Pancreas (tissue), 10 donors: ENCODE results near the gene EML6. TPM values are rescaled to one million over a fixed set of nuclear protein-coding genes. Genes with fewer than 3 reads are reported as not detected.

ENCODE experiments used
- ATAC-seq, 4 donors: fragments of 200-7000 bp; cut with Tn5 transposase; one replicate each; pipeline versions ENCODE4 v1.8.0 to v1.9.1; 2020; ENCODE audit warnings: mild to moderate bottlenecking in 4 of 4, moderate library complexity in 4 of 4
- DNase-seq, 6 donors: peaks; one replicate each; pipeline ENCODE4 v3.0.0-alpha.2; 2020
- FAIRE-seq: peaks from 2 replicates; lab custom pipeline; 2012; peaks lifted over from hg19 to GRCh38; lab: Jason Lieb, UNC
- H3K27ac ChIP-seq, 4 donors: fragments of 200-600 bp; sonication (generic); 1 replicate in 3 of 4; 2 replicates in 1 of 4; pipeline versions ENCODE4 v1.5.0 to v1.8.0; 2020
- H3K27me3 ChIP-seq, 4 donors: fragments of 200-600 bp; one replicate each; pipeline ENCODE4 v1.8.0; 2021
- H3K36me3 ChIP-seq, 3 donors: fragments of 200-600 bp; sonication (generic) in 1 of 3; one replicate each; pipeline versions ENCODE4 v1.5.0 to v1.8.0; 2020 to 2021
- H3K4me1 ChIP-seq, 3 donors: fragments of 200-600 bp; one replicate each; pipeline ENCODE4 v1.8.0; 2021
- H3K4me3 ChIP-seq, 4 donors: fragments of 200-600 bp; sonication (generic) in 2 of 4; one replicate each; pipeline versions ENCODE4 v1.5.0 to v1.8.0; 2020 to 2021
- H3K9me3 ChIP-seq, 4 donors: fragments of 200-600 bp; one replicate each; pipeline ENCODE4 v1.8.0; 2021
- CTCF ChIP-seq, 4 donors: fragments of 200-600 bp; sonication (generic) in 3 of 4; IDR thresholded peaks; one replicate each; pipeline versions ENCODE4 v1.5.0 to v1.8.0; 2021; ENCODE audit warnings: antibody characterized with exemption in 4 of 4
- WGBS, 2 donors: extraction: QIAGEN DNeasy Blood & Tissue Kit; methylation state at CpG; one replicate each; pipeline ENCODE4 v1.1.7; 2013; 5-methylcytosine and 5-hydroxymethylcytosine counted together
- intact Hi-C, 3 donors: fragments of 100-400 bp; cut with DNase I; formaldehyde crosslinking; loops; one replicate each; pipeline versions ENCODE4 v1.11.1 to v1.14.2; 2022
- polyA plus RNA-seq, 2 donors: library from polyadenylated mRNA; stranded (reverse); fragments of 200-250 nt; gene quantifications; one replicate each; pipeline ENCODE4 v1.2.3, GENCODE V29; 2013
- total RNA-seq, 6 donors: library from RNA; stranded (reverse); fragmentation: NEBNext Ultra II Directional in 4 of 6; extraction: Animal tissue kit (Norgen Biotek cat#: 25700) in 4 of 6; gene quantifications; one replicate each; pipeline versions ENCODE4 v1.2.1 to v1.2.4, GENCODE V29; 2021 to 2023
- donor health status: healthy with polysubstance abuse.
- donor health status: DM: no; HTN: no; CAD: no; lungs with moderate emphysema.
- donor health status: DM: no; HTN: no; CAD: no.
- donor health status: control.
- donor health status: control.
- donor health status: Bipolar disorder and iron deficiency.
- donor health status: DM: yes; HTN: yes; CAD: no.
- donor health status: DM: no; HTN: no; CAD: no.
- donor health status: DM: no; HTN: no; CAD: no.
- donor health status: DM: yes; HTN: yes; CAD: no.

Gene EML6
- total and polyA plus RNA-seq, 8 donors: 1.2 to 4.9 (median 2.2) TPM

GRCh38 chr2:55003706-55004639 lies 280.5 kb downstream of the EML6 start:
- no peak overlapping the region for H3K4me3 ChIP-seq
- no peaks in the 10 kb centered on the region for H3K9me3 ChIP-seq
- peaks cover 34 to 87% (median 76%) of the 10 kb centered on the region in 3 donors for H3K4me1 ChIP-seq
- no peaks in the 10 kb centered on the region for H3K36me3 ChIP-seq
- peak; percentile 28 to 55 (median 36) for ATAC-seq
- no peak for FAIRE-seq
- no peak for TF ChIP-seq CTCF (IDR thresholded peaks at IDR 0.05)
- intact Hi-C loops: no loop called here
- no peaks in the 10 kb centered on the region for H3K27me3 ChIP-seq
- peak overlapping the region in 1 of 4 donors; percentile 48 for H3K27ac ChIP-seq
- WGBS, 2 donors: 72 to 78% methylated on average over 10 of the region's 10 CpGs
- DNase-seq: no peak

GRCh38 chr2:55006306-55006705 lies 282.8 kb downstream of the EML6 start:
- peak overlapping the region in 1 of 4 donors; percentile 1 for H3K4me3 ChIP-seq
- H3K27ac ChIP-seq: peak overlapping the region in 2 of 4 donors; percentile 23 to 34
- peaks cover 31 to 83% (median 66%) of the 10 kb centered on the region in 3 donors for H3K4me1 ChIP-seq
- WGBS, 2 donors: 19 to 32% methylated on average over 3 of the region's 3 CpGs
- intact Hi-C loops: no loop called here
- TF ChIP-seq CTCF (IDR thresholded peaks at IDR 0.05): no peak
- no peak for ATAC-seq
- FAIRE-seq: no peak
- DNase-seq: no peak
- no peaks in the 10 kb centered on the region for H3K27me3 ChIP-seq
- no peaks in the 10 kb centered on the region for H3K9me3 ChIP-seq
- no peaks in the 10 kb centered on the region for H3K36me3 ChIP-seq

- H3K27me3 ChIP-seq: no peaks in the 10 kb centered on the region
- DNase-seq (no peak), FAIRE-seq (peak; percentile 5), ATAC-seq (peak in 3 of 4 donors; percentile 11 to 20 (median 13))
- H3K36me3 ChIP-seq: no peaks in the 10 kb centered on the region
- no peaks in the 10 kb centered on the region for H3K9me3 ChIP-seq
- H3K27ac ChIP-seq: peak overlapping the region; percentile 44 to 85 (median 72)
- peaks cover 41 to 81% (median 66%) of the 10 kb centered on the region in 3 donors for H3K4me1 ChIP-seq
- peak overlapping the region; percentile 2 to 44 (median 32) for H3K4me3 ChIP-seq
- 1 to 2% methylated on average over 7 of the region's 7 CpGs for WGBS, 2 donors
- TF ChIP-seq CTCF (IDR thresholded peaks at IDR 0.05): no peak
- intact Hi-C loops: no loop called here
Measured at GRCh38 chr2:55009277-55010060, 286.0 kb downstream of the EML6 start.

DNA sequence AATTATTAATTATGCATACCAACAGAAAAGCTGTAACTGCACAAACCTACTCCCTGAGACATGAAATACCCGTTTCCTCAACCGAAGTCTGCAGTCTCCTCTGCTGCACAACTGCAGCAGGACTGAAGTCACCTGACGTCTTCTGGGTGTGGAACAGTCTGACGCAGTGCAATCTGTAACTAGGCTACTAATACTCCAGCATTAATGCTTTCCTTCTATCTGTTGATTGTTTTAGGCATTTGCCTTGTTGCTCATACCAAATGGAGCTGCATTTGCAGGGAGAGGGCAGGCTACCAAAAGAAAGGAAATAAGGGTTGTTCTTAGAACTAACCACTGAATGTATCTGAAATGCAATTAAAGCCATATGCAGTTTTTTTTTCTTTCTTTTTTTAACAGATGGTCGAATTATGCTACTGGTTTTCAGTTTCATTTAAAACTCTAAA lies 286.7 kb downstream of the EML6 start:
- Histone ChIP-seq H3K27me3 (no peaks in the 10 kb centered on the region), H3K36me3 (no peaks in the 10 kb centered on the region), H3K9me3 (no peaks in the 10 kb centered on the region), H3K4me1 (peaks cover 43 to 81% (median 67%) of the 10 kb centered on the region in 3 donors), H3K4me3 (peak overlapping the region; percentile 2 to 44 (median 32)), H3K27ac (peak overlapping the region; percentile 44 to 85 (median 72))
- no peak for FAIRE-seq
- ATAC-seq: peak; percentile 82 to 88 (median 84)
- 0 to 1% methylated on average over 5 of the region's 5 CpGs for WGBS, 2 donors
- TF ChIP-seq CTCF (IDR thresholded peaks at IDR 0.05): no peak
- intact Hi-C loops: no loop called here
- peak in 4 of 6 donors; percentile 39 to 77 (median 64) for DNase-seq
